Endothelial cell of umbilical vein (primary cell): ENCODE measurements around the gene OR7D2. TPM values are rescaled to one million over a fixed set of nuclear protein-coding genes. Genes with fewer than 3 reads are reported as not detected.

Experiments
- BruUV-seq: library from RNA; stranded (reverse); fragments of 400-500 nt; replicated peaks from 2 replicates; lab custom pipeline; 2021; lab: Mats Ljungman, UMichigan
- CTCF ChIA-PET: fragments of 300-600, 350-600 bp; sonication (Branson Sonifier 250); formaldehyde crosslinking; loops from one replicate; lab custom pipeline; 2021; ENCODE audit warnings: antibody characterized with exemption, inconsistent platforms; lab: Charles Lee
- POLR2A ChIA-PET: fragments of 300-600, 350-600 bp; sonication (Branson Sonifier 250); formaldehyde crosslinking; loops from one replicate; lab custom pipeline; 2021; ENCODE audit warnings: antibody characterized with exemption, inconsistent platforms; lab: Charles Lee
- DNase-seq: peaks from one replicate; pipeline ENCODE4 v3.0.0-alpha.2; 2011; ENCODE audit warnings: low read depth, low spot score
- FAIRE-seq: peaks from 2 replicates; lab custom pipeline; 2011; peaks lifted over from hg19 to GRCh38; lab: Jason Lieb, UNC
- H2AFZ ChIP-seq: 2 replicates; pipeline ENCODE4 v1.6.0; 2012; ENCODE audit warnings: low read depth, low read length, control low read depth, inconsistent platforms
- H3K27ac ChIP-seq: 2 replicates; pipeline ENCODE4 v1.5.1; 2011; ENCODE audit warnings: low read depth, mild to moderate bottlenecking, control low read depth, low read length, moderate library complexity; ENCODE audit not compliant: insufficient read depth
- H3K27me3 ChIP-seq, 2 experiments: 2 replicates each; pipeline versions ENCODE4 v1.6.0 to v1.6.1; 2011; ENCODE audit warnings: low read length in 2 of 2, mixed read lengths in 1 of 2; ENCODE audit not compliant: control insufficient read depth in 2 of 2, insufficient read depth in 2 of 2
- H3K36me3 ChIP-seq, 2 experiments: 2 replicates in 1 of 2; 3 replicates in 1 of 2; pipeline ENCODE4 v1.5.1; 2011; ENCODE audit warnings: low read length in 2 of 2, mild to moderate bottlenecking in 1 of 2, moderate library complexity in 1 of 2; ENCODE audit not compliant: control insufficient read depth in 2 of 2, insufficient read depth in 2 of 2; ENCODE audit errors: extremely low read depth in 1 of 2
- H3K4me1 ChIP-seq: 3 replicates; pipeline ENCODE4 v1.5.1; 2011; ENCODE audit warnings: mild to moderate bottlenecking, low read length; ENCODE audit not compliant: control insufficient read depth, insufficient read depth; ENCODE audit errors: extremely low read depth
- H3K4me2 ChIP-seq: 2 replicates; pipeline ENCODE4 v1.6.1; 2011; ENCODE audit warnings: low read length, control low read depth, mixed read lengths; ENCODE audit not compliant: insufficient read depth
- H3K4me3 ChIP-seq, 3 experiments: fragments of 200-600 bp in 1 of 3; sonication (generic), shearing (Covaris generic) in 1 of 3; replicated peaks in 1 of 3; 2 replicates each; pipeline ENCODE4 v1.5.1; 2011 to 2016; ENCODE audit warnings: control low read depth in 3 of 3, low read length in 3 of 3, mild to moderate bottlenecking in 2 of 3, inconsistent platforms in 1 of 3, low read depth in 1 of 3, moderate library complexity in 1 of 3; ENCODE audit not compliant: insufficient read depth in 1 of 3
- H3K79me2 ChIP-seq: 2 replicates; pipeline ENCODE4 v1.6.0; 2012; ENCODE audit warnings: low read length, inconsistent platforms; ENCODE audit not compliant: control insufficient read depth, insufficient read depth
- H3K9ac ChIP-seq: replicated peaks from 2 replicates; pipeline ENCODE3; 2011; ENCODE audit warnings: low read length, control low read depth; ENCODE audit not compliant: insufficient read depth; ENCODE audit errors: extremely low read depth
- H3K9me1 ChIP-seq: replicated peaks from 3 replicates; pipeline ENCODE4 v1.6.0; 2011; ENCODE audit warnings: mild to moderate bottlenecking, low read length; ENCODE audit not compliant: control insufficient read depth, insufficient read depth; ENCODE audit errors: extremely low read depth
- H3K9me3 ChIP-seq: replicated peaks from 2 replicates; pipeline ENCODE4 v1.5.1; 2012; ENCODE audit warnings: low read length, inconsistent platforms; ENCODE audit not compliant: control insufficient read depth, insufficient read depth
- H4K20me1 ChIP-seq: replicated peaks from 2 replicates; pipeline ENCODE3; 2011; ENCODE audit warnings: mild to moderate bottlenecking, low read length; ENCODE audit not compliant: control insufficient read depth, insufficient read depth; ENCODE audit errors: extremely low read depth
- EZH2 ChIP-seq: IDR thresholded peaks from 2 replicates; pipeline ENCODE4 v1.6.1; 2012; ENCODE audit warnings: borderline replicate concordance, low read depth, mild to moderate bottlenecking, moderate library complexity, low read length, inconsistent platforms; ENCODE audit not compliant: severe bottlenecking
- FOS ChIP-seq: IDR thresholded peaks from 2 replicates; pipeline ENCODE4 v1.6.1; 2011; ENCODE audit warnings: mild to moderate bottlenecking, low read length, moderate library complexity, borderline replicate concordance; ENCODE audit not compliant: insufficient read depth
- GATA2 ChIP-seq: IDR thresholded peaks from 2 replicates; pipeline ENCODE4 v1.7.0; 2011; ENCODE audit warnings: low read depth, mild to moderate bottlenecking, moderate library complexity, mixed read lengths, low read length; ENCODE audit not compliant: insufficient read length, insufficient read depth
- JUN ChIP-seq: IDR thresholded peaks from 2 replicates; pipeline ENCODE4 v1.6.1; 2011; ENCODE audit warnings: borderline replicate concordance, low read depth; ENCODE audit not compliant: insufficient read length, insufficient read depth
- MYC ChIP-seq: IDR thresholded peaks from one replicate; pipeline ENCODE4 v1.6.1; 2011; ENCODE audit warnings: mild to moderate bottlenecking, low read depth, low read length
- POLR2A ChIP-seq: IDR thresholded peaks from 2 replicates; pipeline ENCODE4 v1.6.1; 2012; ENCODE audit warnings: low read depth, mild to moderate bottlenecking, control low read depth, low read length
- POLR2AphosphoS5 ChIP-seq: IDR thresholded peaks from 2 replicates; pipeline ENCODE4 v1.6.1; 2012; ENCODE audit warnings: low read depth, mild to moderate bottlenecking, control low read depth, low read length, moderate library complexity; ENCODE audit not compliant: insufficient read depth
- dilution Hi-C: fragments of 300-500 bp; cut with MboI; formaldehyde crosslinking; loops from one replicate; pipeline ENCODE4 v1.15.0; 2019; ENCODE audit warnings: low sequenced_read_pairs; ENCODE audit not compliant: extremely low pct_ligation_motif_present
- intact Hi-C: fragments of 100-400 bp; cut with micrococcal nuclease; formaldehyde crosslinking; loops from one replicate; pipeline ENCODE4 v1.10.0; 2022
- polyA plus RNA-seq, 4 experiments: library from polyadenylated mRNA; depleted of rRNA in 3 of 4; stranded (reverse) in 3 of 4; unstranded in 1 of 4; fragments of >200 nt; gene quantifications; 2 replicates each; pipeline versions ENCODE4 v1.2.1 to v1.2.3, GENCODE V29; 2011 to 2012; ENCODE audit warnings: missing spikeins in 1 of 4
- total RNA-seq: library from RNA; stranded (reverse); gene quantifications from 2 replicates; pipeline ENCODE4 v1.2.3, GENCODE V29; 2021
- TF ChIP-seq, protein P1 (sequence below): IDR thresholded peaks from 2 replicates; pipeline ENCODE4 v1.6.1; 2011; ENCODE audit not compliant: insufficient read depth, insufficient read length
- TF ChIP-seq, protein P2 (sequence below), 2 donors: IDR thresholded peaks; 1 replicate in 1 of 2; 2 replicates in 1 of 2; pipeline ENCODE4 v1.5.1; 2011; ENCODE audit warnings: low read length in 2 of 2, mild to moderate bottlenecking in 2 of 2, moderate library complexity in 2 of 2, control low read depth in 1 of 2, inconsistent platforms in 1 of 2, low read depth in 1 of 2; ENCODE audit not compliant: insufficient read depth in 1 of 2; ENCODE audit errors: extremely low read depth in 1 of 2

The OR7D2 gene
- total and polyA plus RNA-seq, 2 donors (not counting 3 experiments of a cell fraction or from before 2014, with no cell fraction given) = not detected

DNA sequence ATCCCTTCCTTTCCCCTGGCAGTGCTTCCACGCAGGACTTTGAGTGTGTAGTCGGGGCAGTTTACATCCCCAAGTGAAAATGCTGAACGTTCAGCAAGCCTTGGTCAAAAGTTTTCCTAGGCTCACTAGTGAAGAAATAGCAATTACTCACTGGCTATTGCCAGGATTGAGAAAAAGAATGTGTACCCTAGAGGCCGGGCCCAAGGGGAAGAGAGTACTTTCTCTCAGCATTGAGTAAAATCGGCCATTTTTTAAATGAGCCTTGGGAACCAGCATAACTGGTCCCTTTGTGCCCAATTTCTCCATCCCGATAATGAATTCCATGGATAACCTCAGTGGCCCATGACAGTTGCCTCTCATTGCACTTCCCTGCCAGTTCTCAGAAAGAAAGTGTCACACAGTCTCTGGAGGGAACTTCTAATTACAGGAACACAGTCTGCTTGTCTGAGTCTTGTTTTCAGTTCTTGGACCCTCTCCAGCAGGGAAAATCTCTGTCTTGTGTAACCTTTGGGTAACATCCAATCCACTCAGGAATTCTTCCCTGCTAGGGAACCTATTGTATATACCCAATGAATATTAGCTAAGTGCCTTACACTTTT is 7.3 kb upstream of the OR7D2 start:
- FAIRE-seq (no peak), DNase-seq (no peak)
- dilution Hi-C loops (no loop called here), intact Hi-C loops (no loop called here)
- no peaks in the 10 kb centered on the region for H3K27me3 ChIP-seq
- no peaks in the 10 kb centered on the region for H3K4me1 ChIP-seq
- ChIA-PET CTCF (no interaction called here), POLR2A (no interaction called here)
- H3K36me3 ChIP-seq = no peaks in the 10 kb centered on the region
- no TSS peak for BruUV-seq
- no peak overlapping the region for H3K4me3 ChIP-seq
- no peak overlapping the region for H3K9ac ChIP-seq
- no peak overlapping the region for H3K4me2 ChIP-seq
- no peak overlapping the region for H2AFZ ChIP-seq
- TF ChIP-seq POLR2A (no peak), POLR2AphosphoS5 (no peak), EZH2 (no peak), GATA2 (no peak), MYC (no peak), FOS (no peak), JUN (no peak)
- TF ChIP-seq, protein P1, sequence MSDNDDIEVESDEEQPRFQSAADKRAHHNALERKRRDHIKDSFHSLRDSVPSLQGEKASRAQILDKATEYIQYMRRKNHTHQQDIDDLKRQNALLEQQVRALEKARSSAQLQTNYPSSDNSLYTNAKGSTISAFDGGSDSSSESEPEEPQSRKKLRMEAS = no peak
- TF ChIP-seq, protein P2, sequence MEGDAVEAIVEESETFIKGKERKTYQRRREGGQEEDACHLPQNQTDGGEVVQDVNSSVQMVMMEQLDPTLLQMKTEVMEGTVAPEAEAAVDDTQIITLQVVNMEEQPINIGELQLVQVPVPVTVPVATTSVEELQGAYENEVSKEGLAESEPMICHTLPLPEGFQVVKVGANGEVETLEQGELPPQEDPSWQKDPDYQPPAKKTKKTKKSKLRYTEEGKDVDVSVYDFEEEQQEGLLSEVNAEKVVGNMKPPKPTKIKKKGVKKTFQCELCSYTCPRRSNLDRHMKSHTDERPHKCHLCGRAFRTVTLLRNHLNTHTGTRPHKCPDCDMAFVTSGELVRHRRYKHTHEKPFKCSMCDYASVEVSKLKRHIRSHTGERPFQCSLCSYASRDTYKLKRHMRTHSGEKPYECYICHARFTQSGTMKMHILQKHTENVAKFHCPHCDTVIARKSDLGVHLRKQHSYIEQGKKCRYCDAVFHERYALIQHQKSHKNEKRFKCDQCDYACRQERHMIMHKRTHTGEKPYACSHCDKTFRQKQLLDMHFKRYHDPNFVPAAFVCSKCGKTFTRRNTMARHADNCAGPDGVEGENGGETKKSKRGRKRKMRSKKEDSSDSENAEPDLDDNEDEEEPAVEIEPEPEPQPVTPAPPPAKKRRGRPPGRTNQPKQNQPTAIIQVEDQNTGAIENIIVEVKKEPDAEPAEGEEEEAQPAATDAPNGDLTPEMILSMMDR (IDR thresholded peaks at IDR 0.05; ENCODE audit: extremely low read depth in 1 of 2, insufficient read depth in 1 of 2, low read depth in 1 of 2, low read length in 2 of 2) = no peak
- H3K27ac ChIP-seq = no peak overlapping the region
- H3K9me3 ChIP-seq = no peaks in the 10 kb centered on the region
- H3K79me2 ChIP-seq = no peaks in the 10 kb centered on the region
- no peaks in the 10 kb centered on the region for H4K20me1 ChIP-seq
- H3K9me1 ChIP-seq = no peaks in the 10 kb centered on the region
